MM.1S (cell line): ENCODE results near the gene CUEDC2.

Experiments
- EZH2 ChIP-seq: fragments of 300-600 bp; sonication (generic); optimal IDR thresholded peaks from 2 replicates; pipeline ENCODE3; 2017; ENCODE audit warnings: low read depth, mild to moderate bottlenecking, antibody characterized with exemption, low read length, mixed read lengths
- EZH2phosphoT487 ChIP-seq: fragments of 300-600 bp; sonication (generic); IDR thresholded peaks from 2 replicates; pipeline ENCODE4 v1.6.1; 2018; ENCODE audit warnings: antibody characterized with exemption, low read length
- TF ChIP-seq, protein P1 (sequence below): fragments of 300-600 bp; sonication (generic); IDR thresholded peaks from 2 replicates; pipeline ENCODE4 v1.5.1; 2016; ENCODE audit warnings: antibody characterized with exemption, low read length, mixed read lengths

DNA sequence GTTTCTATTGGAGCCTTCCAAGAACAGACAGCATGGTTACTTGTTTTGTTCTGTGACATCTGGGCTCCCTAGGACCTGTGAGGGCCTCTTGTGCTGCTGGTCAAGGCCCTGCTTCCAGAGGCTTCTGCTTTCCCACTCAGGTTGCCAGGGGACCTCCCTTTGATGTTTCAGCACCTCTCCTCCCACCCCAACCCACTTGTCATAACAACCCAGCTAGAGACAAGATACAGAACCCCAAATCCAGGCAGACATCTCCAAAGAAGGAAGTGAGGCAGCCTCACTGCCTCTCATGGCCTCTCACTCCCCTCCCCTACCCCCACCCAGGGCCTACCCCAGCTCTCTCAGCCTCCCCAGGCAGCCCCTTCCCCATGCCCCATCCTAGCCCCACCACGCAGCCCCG lies 25.6 kb downstream of the CUEDC2 start:
- TF ChIP-seq, protein P1, sequence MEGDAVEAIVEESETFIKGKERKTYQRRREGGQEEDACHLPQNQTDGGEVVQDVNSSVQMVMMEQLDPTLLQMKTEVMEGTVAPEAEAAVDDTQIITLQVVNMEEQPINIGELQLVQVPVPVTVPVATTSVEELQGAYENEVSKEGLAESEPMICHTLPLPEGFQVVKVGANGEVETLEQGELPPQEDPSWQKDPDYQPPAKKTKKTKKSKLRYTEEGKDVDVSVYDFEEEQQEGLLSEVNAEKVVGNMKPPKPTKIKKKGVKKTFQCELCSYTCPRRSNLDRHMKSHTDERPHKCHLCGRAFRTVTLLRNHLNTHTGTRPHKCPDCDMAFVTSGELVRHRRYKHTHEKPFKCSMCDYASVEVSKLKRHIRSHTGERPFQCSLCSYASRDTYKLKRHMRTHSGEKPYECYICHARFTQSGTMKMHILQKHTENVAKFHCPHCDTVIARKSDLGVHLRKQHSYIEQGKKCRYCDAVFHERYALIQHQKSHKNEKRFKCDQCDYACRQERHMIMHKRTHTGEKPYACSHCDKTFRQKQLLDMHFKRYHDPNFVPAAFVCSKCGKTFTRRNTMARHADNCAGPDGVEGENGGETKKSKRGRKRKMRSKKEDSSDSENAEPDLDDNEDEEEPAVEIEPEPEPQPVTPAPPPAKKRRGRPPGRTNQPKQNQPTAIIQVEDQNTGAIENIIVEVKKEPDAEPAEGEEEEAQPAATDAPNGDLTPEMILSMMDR = no peak
- TF ChIP-seq EZH2phosphoT487 (no peak), EZH2 (no peak)
